SK-N-SH treated with all-trans-retinoic acid at 6 μM for 48 hours (cell line): ENCODE data around the gene TNS1.

Source experiments
- ATAC-seq: fragments of 200-7000 bp; cut with Tn5 transposase; 3 replicates; pipeline ENCODE4 v1.9.1; 2020; ENCODE audit warnings: mild to moderate bottlenecking, moderate library complexity
- ARNTL ChIP-seq: fragments of 450-650 bp; formaldehyde crosslinking; IDR thresholded peaks from 2 replicates; pipeline ENCODE4 v1.5.0; 2020; ENCODE audit warnings: low read depth, mild to moderate bottlenecking, moderate library complexity, borderline replicate concordance
- BACH2 ChIP-seq: fragments of 250-450 bp; sonication (Bioruptor Pico); IDR thresholded peaks from 2 replicates; pipeline ENCODE4 v1.9.0; 2021; ENCODE audit warnings: mild to moderate bottlenecking, borderline replicate concordance
- CSDC2 ChIP-seq: fragments of 250-450 bp; sonication (Bioruptor Pico); IDR thresholded peaks from 2 replicates; pipeline ENCODE4 v1.5.0; 2020; ENCODE audit warnings: mild to moderate bottlenecking, moderate library complexity
- ESRRG ChIP-seq: fragments of 250-450 bp; sonication (Bioruptor Pico); IDR thresholded peaks from 2 replicates; pipeline ENCODE4 v1.6.1; 2021; ENCODE audit warnings: mild to moderate bottlenecking
- GLIS3 ChIP-seq: fragments of 250-450 bp; sonication (Bioruptor Pico); IDR thresholded peaks from 2 replicates; pipeline ENCODE4 v1.5.0; 2020; ENCODE audit warnings: mild to moderate bottlenecking, moderate library complexity
- ISL1 ChIP-seq: fragments of 250-450 bp; sonication (Bioruptor Pico); IDR thresholded peaks from 2 replicates; pipeline ENCODE4 v2.1.2; 2022; ENCODE audit warnings: mild to moderate bottlenecking, moderate library complexity
- OSR1 ChIP-seq: fragments of 250-450 bp; sonication (Bioruptor Pico); IDR thresholded peaks from 2 replicates; pipeline ENCODE4 v1.8.0; 2022; ENCODE audit warnings: moderate library complexity, mild to moderate bottlenecking, inconsistent platforms
- PPARA ChIP-seq: fragments of 250-450 bp; sonication (Bioruptor Pico); IDR thresholded peaks from 2 replicates; pipeline ENCODE4 v1.5.0; 2020; ENCODE audit warnings: mild to moderate bottlenecking, borderline replicate concordance
- RARB ChIP-seq: fragments of 250-450 bp; sonication (Bioruptor Pico); IDR thresholded peaks from 2 replicates; pipeline ENCODE4 v1.8.0; 2021; ENCODE audit warnings: mild to moderate bottlenecking, moderate library complexity
- TCF4 ChIP-seq: fragments of 250-450 bp; sonication (Bioruptor Pico); IDR thresholded peaks from 2 replicates; pipeline ENCODE4 v1.8.0; 2021; ENCODE audit warnings: mild to moderate bottlenecking, moderate library complexity, borderline replicate concordance
- TOX ChIP-seq: fragments of 250-450 bp; sonication (Bioruptor Pico); IDR thresholded peaks from 2 replicates; pipeline ENCODE4 v1.8.0; 2021; ENCODE audit warnings: mild to moderate bottlenecking, moderate library complexity, borderline replicate concordance
- ZC3H10 ChIP-seq: fragments of 250-450 bp; sonication (Bioruptor Pico); IDR thresholded peaks from 2 replicates; pipeline ENCODE4 v1.5.1; 2021; ENCODE audit warnings: mild to moderate bottlenecking, moderate library complexity
- ZFP3 ChIP-seq: fragments of 250-450 bp; sonication (Bioruptor Pico); IDR thresholded peaks from 2 replicates; pipeline ENCODE4 v1.5.0; 2020; ENCODE audit warnings: mild to moderate bottlenecking, moderate library complexity
- ZFP30 ChIP-seq: fragments of 450-650 bp; formaldehyde crosslinking; IDR thresholded peaks from 2 replicates; pipeline ENCODE4 v1.5.0; 2022; ENCODE audit warnings: mild to moderate bottlenecking, moderate library complexity
- ZNF565 ChIP-seq: fragments of 450-650 bp; formaldehyde crosslinking; conservative IDR thresholded peaks from 2 replicates; pipeline ENCODE4 v1.5.0; 2020; ENCODE audit warnings: low read depth, mild to moderate bottlenecking, moderate library complexity
- ZNF70 ChIP-seq: fragments of 450-650 bp; formaldehyde crosslinking; IDR thresholded peaks from 2 replicates; pipeline ENCODE4 v1.5.0; 2020; ENCODE audit warnings: mild to moderate bottlenecking, moderate library complexity
- ZNF8 ChIP-seq: fragments of 450-650 bp; formaldehyde crosslinking; IDR thresholded peaks from 2 replicates; pipeline ENCODE4 v1.5.0; 2020; ENCODE audit warnings: mild to moderate bottlenecking, moderate library complexity
- TF ChIP-seq, protein P1 (sequence below): fragments of 250-450 bp; sonication (Bioruptor Pico); IDR thresholded peaks from 2 replicates; pipeline ENCODE4 v1.5.1; 2021; ENCODE audit warnings: mild to moderate bottlenecking, moderate library complexity
- TF ChIP-seq, protein P2 (sequence below): fragments of 250-450 bp; sonication (Bioruptor Pico); IDR thresholded peaks from 2 replicates; pipeline ENCODE4 v1.8.0; 2020; ENCODE audit warnings: mild to moderate bottlenecking, moderate library complexity, borderline replicate concordance
- TF ChIP-seq, protein P3 (sequence below): fragments of 250-450 bp; sonication (Bioruptor Pico); IDR thresholded peaks from 2 replicates; pipeline ENCODE4 v1.8.0; 2021; ENCODE audit warnings: low read depth, mild to moderate bottlenecking, moderate library complexity, borderline replicate concordance
- TF ChIP-seq, protein P4 (sequence below): fragments of 250-450 bp; sonication (Bioruptor Pico); IDR thresholded peaks from 2 replicates; pipeline ENCODE4 v1.5.0; 2020; ENCODE audit warnings: mild to moderate bottlenecking, moderate library complexity
- TF ChIP-seq, protein P5 (sequence below): fragments of 250-450 bp; sonication (Bioruptor Pico); IDR thresholded peaks from 2 replicates; pipeline ENCODE4 v1.5.1; 2020; ENCODE audit warnings: low read depth, mild to moderate bottlenecking, moderate library complexity

TNS1 gene

DNA sequence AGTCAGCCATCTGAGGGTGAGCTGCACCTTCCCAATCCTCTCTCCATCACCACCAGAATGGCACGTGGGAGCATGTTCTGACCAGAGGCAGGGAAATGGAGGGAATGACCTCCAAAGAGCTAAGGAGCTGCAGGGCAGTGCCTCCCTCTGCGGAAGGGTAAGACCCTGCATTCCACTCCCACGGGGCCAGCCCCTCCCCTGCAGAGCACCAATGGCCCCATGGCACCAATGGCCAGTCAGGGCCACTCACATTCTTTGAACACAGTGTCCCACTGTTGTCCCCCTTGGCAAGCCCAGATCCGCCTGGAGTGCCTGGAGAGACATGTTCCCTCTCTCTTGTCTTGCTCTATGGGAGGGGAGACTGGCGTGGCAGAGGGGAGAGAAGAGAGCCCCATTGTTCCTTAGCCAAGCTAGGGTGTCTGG is 164.4 kb downstream of the TNS1 start:
- ATAC-seq: no peak
- TF ChIP-seq OSR1 (no peak), ISL1 (CRISPR knock-in tag) (no peak), ARNTL (CRISPR knock-in tag) (no peak), PPARA (no peak), ZFP30 (no peak), ZNF8 (no peak)
- TF ChIP-seq, protein P1, sequence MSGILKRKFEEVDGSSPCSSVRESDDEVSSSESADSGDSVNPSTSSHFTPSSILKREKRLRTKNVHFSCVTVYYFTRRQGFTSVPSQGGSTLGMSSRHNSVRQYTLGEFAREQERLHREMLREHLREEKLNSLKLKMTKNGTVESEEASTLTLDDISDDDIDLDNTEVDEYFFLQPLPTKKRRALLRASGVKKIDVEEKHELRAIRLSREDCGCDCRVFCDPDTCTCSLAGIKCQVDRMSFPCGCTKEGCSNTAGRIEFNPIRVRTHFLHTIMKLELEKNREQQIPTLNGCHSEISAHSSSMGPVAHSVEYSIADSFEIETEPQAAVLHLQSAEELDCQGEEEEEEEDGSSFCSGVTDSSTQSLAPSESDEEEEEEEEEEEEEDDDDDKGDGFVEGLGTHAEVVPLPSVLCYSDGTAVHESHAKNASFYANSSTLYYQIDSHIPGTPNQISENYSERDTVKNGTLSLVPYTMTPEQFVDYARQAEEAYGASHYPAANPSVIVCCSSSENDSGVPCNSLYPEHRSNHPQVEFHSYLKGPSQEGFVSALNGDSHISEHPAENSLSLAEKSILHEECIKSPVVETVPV (CRISPR knock-in tag): no peak
- TF ChIP-seq, protein P2, sequence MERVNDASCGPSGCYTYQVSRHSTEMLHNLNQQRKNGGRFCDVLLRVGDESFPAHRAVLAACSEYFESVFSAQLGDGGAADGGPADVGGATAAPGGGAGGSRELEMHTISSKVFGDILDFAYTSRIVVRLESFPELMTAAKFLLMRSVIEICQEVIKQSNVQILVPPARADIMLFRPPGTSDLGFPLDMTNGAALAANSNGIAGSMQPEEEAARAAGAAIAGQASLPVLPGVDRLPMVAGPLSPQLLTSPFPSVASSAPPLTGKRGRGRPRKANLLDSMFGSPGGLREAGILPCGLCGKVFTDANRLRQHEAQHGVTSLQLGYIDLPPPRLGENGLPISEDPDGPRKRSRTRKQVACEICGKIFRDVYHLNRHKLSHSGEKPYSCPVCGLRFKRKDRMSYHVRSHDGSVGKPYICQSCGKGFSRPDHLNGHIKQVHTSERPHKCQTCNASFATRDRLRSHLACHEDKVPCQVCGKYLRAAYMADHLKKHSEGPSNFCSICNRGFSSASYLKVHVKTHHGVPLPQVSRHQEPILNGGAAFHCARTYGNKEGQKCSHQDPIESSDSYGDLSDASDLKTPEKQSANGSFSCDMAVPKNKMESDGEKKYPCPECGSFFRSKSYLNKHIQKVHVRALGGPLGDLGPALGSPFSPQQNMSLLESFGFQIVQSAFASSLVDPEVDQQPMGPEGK (CRISPR knock-in tag): no peak

DNA sequence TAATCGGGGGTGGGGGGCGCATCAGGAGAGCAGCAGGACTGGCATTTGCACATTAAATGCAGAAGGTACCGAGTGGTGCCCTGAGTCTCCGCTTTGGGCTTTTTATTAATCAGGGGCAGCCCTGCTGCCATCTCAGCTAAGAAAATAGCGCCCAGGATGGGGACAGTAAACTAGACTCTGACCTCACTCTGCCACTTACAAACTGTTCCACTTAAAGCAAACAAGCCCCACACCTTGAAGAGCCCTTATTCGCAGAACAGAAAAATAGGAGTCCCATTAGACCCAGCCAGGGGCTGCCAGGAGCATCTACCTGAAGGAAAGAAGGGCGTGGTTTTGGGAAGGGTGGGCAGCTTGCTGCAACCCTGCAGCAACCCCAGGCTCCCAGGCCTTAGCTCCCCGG is 165.3 kb downstream of the TNS1 start:
- TF ChIP-seq, protein P1 (CRISPR knock-in tag): no peak
- TF ChIP-seq, protein P3, sequence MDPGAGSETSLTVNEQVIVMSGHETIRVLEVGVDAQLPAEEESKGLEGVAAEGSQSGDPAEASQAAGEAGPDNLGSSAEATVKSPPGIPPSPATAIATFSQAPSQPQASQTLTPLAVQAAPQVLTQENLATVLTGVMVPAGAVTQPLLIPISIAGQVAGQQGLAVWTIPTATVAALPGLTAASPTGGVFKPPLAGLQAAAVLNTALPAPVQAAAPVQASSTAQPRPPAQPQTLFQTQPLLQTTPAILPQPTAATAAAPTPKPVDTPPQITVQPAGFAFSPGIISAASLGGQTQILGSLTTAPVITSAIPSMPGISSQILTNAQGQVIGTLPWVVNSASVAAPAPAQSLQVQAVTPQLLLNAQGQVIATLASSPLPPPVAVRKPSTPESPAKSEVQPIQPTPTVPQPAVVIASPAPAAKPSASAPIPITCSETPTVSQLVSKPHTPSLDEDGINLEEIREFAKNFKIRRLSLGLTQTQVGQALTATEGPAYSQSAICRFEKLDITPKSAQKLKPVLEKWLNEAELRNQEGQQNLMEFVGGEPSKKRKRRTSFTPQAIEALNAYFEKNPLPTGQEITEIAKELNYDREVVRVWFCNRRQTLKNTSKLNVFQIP (CRISPR knock-in tag): no peak
- TF ChIP-seq TCF4 (CRISPR knock-in tag) (no peak), ZC3H10 (CRISPR knock-in tag) (no peak), ESRRG (CRISPR knock-in tag) (no peak), ZNF565 (no peak), CSDC2 (CRISPR knock-in tag) (no peak), RARB (CRISPR knock-in tag) (no peak), GLIS3 (CRISPR knock-in tag) (no peak), ZFP3 (CRISPR knock-in tag) (no peak), ZFP30 (no peak), OSR1 (no peak), ZNF8 (no peak), BACH2 (no peak), TOX (CRISPR knock-in tag) (no peak), ISL1 (CRISPR knock-in tag) (no peak), ZNF70 (CRISPR knock-in tag) (no peak)
- TF ChIP-seq, protein P2 (CRISPR knock-in tag): no peak
- TF ChIP-seq, protein P4, sequence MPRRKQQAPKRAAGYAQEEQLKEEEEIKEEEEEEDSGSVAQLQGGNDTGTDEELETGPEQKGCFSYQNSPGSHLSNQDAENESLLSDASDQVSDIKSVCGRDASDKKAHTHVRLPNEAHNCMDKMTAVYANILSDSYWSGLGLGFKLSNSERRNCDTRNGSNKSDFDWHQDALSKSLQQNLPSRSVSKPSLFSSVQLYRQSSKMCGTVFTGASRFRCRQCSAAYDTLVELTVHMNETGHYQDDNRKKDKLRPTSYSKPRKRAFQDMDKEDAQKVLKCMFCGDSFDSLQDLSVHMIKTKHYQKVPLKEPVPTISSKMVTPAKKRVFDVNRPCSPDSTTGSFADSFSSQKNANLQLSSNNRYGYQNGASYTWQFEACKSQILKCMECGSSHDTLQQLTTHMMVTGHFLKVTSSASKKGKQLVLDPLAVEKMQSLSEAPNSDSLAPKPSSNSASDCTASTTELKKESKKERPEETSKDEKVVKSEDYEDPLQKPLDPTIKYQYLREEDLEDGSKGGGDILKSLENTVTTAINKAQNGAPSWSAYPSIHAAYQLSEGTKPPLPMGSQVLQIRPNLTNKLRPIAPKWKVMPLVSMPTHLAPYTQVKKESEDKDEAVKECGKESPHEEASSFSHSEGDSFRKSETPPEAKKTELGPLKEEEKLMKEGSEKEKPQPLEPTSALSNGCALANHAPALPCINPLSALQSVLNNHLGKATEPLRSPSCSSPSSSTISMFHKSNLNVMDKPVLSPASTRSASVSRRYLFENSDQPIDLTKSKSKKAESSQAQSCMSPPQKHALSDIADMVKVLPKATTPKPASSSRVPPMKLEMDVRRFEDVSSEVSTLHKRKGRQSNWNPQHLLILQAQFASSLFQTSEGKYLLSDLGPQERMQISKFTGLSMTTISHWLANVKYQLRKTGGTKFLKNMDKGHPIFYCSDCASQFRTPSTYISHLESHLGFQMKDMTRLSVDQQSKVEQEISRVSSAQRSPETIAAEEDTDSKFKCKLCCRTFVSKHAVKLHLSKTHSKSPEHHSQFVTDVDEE: no peak
- TF ChIP-seq, protein P5, sequence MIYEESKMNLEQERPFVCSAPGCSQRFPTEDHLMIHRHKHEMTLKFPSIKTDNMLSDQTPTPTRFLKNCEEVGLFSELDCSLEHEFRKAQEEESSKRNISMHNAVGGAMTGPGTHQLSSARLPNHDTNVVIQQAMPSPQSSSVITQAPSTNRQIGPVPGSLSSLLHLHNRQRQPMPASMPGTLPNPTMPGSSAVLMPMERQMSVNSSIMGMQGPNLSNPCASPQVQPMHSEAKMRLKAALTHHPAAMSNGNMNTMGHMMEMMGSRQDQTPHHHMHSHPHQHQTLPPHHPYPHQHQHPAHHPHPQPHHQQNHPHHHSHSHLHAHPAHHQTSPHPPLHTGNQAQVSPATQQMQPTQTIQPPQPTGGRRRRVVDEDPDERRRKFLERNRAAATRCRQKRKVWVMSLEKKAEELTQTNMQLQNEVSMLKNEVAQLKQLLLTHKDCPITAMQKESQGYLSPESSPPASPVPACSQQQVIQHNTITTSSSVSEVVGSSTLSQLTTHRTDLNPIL: no peak
- TF ChIP-seq, all 23 proteins: peak for 0
- no peak for ATAC-seq
